Ishikawa (cell line): Measurements from ENCODE around the gene KRT15.

Experiments used
- CEBPB ChIP-seq: IDR thresholded peaks from 2 replicates; pipeline ENCODE4 v1.6.1; 2012
- CREB1 ChIP-seq: IDR thresholded peaks from 2 replicates; pipeline ENCODE4 v1.6.1; 2012; ENCODE audit warnings: low read depth
- EGR1 ChIP-seq: IDR thresholded peaks from 2 replicates; pipeline ENCODE4 v1.6.1; 2012
- EP300 ChIP-seq: IDR thresholded peaks from 2 replicates; pipeline ENCODE4 v1.6.1; 2012; ENCODE audit warnings: borderline replicate concordance
- FOXM1 ChIP-seq: IDR thresholded peaks from 2 replicates; pipeline ENCODE4 v1.6.1; 2012; ENCODE audit warnings: low read depth, borderline replicate concordance
- NFIC ChIP-seq: IDR thresholded peaks from 2 replicates; pipeline ENCODE4 v1.6.1; 2012
- TAF1 ChIP-seq: IDR thresholded peaks from 2 replicates; pipeline ENCODE4 v1.6.1; 2012; ENCODE audit warnings: low read depth, mild to moderate bottlenecking
- YY1 ChIP-seq: IDR thresholded peaks from 2 replicates; pipeline ENCODE4 v1.6.1; 2012; ENCODE audit warnings: low read depth
- TF ChIP-seq, protein P1 (sequence below): IDR thresholded peaks from 2 replicates; pipeline ENCODE4 v1.6.1; 2012; ENCODE audit warnings: low read depth, mild to moderate bottlenecking
- TF ChIP-seq, protein P2 (sequence below): IDR thresholded peaks from 2 replicates; pipeline ENCODE4 v1.6.1; 2012

GRCh38 chr17:41463746-41464145 lies 54.9 kb downstream of the KRT15 start:
- TF ChIP-seq NFIC (no peak), FOXM1 (no peak), EP300 (no peak), CREB1 (no peak), TAF1 (no peak), CEBPB (no peak), YY1 (no peak), EGR1 (no peak)
- TF ChIP-seq, protein P1, sequence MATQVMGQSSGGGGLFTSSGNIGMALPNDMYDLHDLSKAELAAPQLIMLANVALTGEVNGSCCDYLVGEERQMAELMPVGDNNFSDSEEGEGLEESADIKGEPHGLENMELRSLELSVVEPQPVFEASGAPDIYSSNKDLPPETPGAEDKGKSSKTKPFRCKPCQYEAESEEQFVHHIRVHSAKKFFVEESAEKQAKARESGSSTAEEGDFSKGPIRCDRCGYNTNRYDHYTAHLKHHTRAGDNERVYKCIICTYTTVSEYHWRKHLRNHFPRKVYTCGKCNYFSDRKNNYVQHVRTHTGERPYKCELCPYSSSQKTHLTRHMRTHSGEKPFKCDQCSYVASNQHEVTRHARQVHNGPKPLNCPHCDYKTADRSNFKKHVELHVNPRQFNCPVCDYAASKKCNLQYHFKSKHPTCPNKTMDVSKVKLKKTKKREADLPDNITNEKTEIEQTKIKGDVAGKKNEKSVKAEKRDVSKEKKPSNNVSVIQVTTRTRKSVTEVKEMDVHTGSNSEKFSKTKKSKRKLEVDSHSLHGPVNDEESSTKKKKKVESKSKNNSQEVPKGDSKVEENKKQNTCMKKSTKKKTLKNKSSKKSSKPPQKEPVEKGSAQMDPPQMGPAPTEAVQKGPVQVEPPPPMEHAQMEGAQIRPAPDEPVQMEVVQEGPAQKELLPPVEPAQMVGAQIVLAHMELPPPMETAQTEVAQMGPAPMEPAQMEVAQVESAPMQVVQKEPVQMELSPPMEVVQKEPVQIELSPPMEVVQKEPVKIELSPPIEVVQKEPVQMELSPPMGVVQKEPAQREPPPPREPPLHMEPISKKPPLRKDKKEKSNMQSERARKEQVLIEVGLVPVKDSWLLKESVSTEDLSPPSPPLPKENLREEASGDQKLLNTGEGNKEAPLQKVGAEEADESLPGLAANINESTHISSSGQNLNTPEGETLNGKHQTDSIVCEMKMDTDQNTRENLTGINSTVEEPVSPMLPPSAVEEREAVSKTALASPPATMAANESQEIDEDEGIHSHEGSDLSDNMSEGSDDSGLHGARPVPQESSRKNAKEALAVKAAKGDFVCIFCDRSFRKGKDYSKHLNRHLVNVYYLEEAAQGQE = no peak
- TF ChIP-seq, protein P2, sequence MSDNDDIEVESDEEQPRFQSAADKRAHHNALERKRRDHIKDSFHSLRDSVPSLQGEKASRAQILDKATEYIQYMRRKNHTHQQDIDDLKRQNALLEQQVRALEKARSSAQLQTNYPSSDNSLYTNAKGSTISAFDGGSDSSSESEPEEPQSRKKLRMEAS = no peak
